Adipose tissue (tissue), 3 donors: ENCODE results near the gene SPDYE1. TPM values are rescaled to one million over a fixed set of nuclear protein-coding genes. Genes with fewer than 3 reads are reported as not detected.

Experiments used
- H3K27ac ChIP-seq: one replicate; pipeline ENCODE4 v1.5.1; 2013; ENCODE audit warnings: low read depth, low read length
- WGBS, 3 donors: extraction: QIAGEN DNeasy Blood & Tissue Kit; methylation state at CpG; one replicate each; pipeline ENCODE4 v1.1.7; 2013; 5-methylcytosine and 5-hydroxymethylcytosine counted together
- polyA plus RNA-seq, 3 donors: library from polyadenylated mRNA; stranded (reverse); fragments of 200-250 nt; gene quantifications; one replicate each; pipeline ENCODE4 v1.2.3, GENCODE V29; 2013
- donor health status: healthy with polysubstance abuse.
- donor health status: Bipolar disorder and iron deficiency.
- donor health status: healthy.

SPDYE1 gene
- polyA plus RNA-seq, 3 donors = 0.03 TPM; not detected in 2

GRCh38 chr7:44057181-44057848 is 59.6 kb downstream of the SPDYE1 start:
- 90 to 94% (median 93%) methylated on average over 11 of the region's 11 CpGs for WGBS, 3 donors

GRCh38 chr7:44057849-44058758 is 60.4 kb downstream of the SPDYE1 start:
- H3K27ac ChIP-seq = no peak overlapping the region
- 94% methylated on average over 29 to 30 of the region's 30 CpGs for WGBS, 3 donors

More at GRCh38 chr7:44057181-44057848, 59.6 kb downstream of the SPDYE1 start:
- H3K27ac ChIP-seq = no peak overlapping the region

GRCh38 chr7:44058759-44059218 is 61.1 kb downstream of the SPDYE1 start:
- 87 to 93% (median 91%) methylated on average over 7 of the region's 7 CpGs for WGBS, 3 donors
- H3K27ac ChIP-seq = no peak overlapping the region

GRCh38 chr7:44059219-44060090 is 61.8 kb downstream of the SPDYE1 start:
- WGBS, 3 donors = 87 to 94% (median 91%) methylated on average over 14 of the region's 14 CpGs
- no peak overlapping the region for H3K27ac ChIP-seq

Other genes with a start within 250 kb of the SPDYE1 start
- gene BLVRA, start 239.2 kb upstream of the SPDYE1 start, polyA plus RNA-seq = 10 to 100 TPM; 24.3 to 92.0 (median 74.7) TPM
- 100 to 1,000 TPM; 119 to 158 (median 129) TPM for gene MRPS24, start 128.4 kb upstream of the SPDYE1 start, polyA plus RNA-seq
- gene URGCP, start 91.3 kb upstream of the SPDYE1 start, polyA plus RNA-seq = 10 to 100 TPM in 2 of 3 donors, 1 to 10 TPM in 1; 10.0 to 21.6 (median 20.1) TPM
- 10 to 100 TPM; 10.3 to 21.4 (median 14.8) TPM for gene UBE2D4, start 71.5 kb upstream of the SPDYE1 start, polyA plus RNA-seq
- gene DBNL, start 46.8 kb downstream of the SPDYE1 start, polyA plus RNA-seq = 100 to 1,000 TPM in 2 of 3 donors, 10 to 100 TPM in 1; 39.4 to 111 (median 101) TPM
- gene PGAM2, start 67.7 kb downstream of the SPDYE1 start, polyA plus RNA-seq = 1 to 10 TPM; 1.3 to 5.4 (median 2.1) TPM
- gene POLM, start 84.6 kb downstream of the SPDYE1 start, polyA plus RNA-seq = 10 to 100 TPM in 2 of 3 donors, 1 to 10 TPM in 1; 8.8 to 13.9 (median 11.3) TPM
- 10 to 100 TPM; 10.2 to 71.6 (median 65.6) TPM for gene AEBP1, start 106.4 kb downstream of the SPDYE1 start, polyA plus RNA-seq
- gene POLD2, start 125.7 kb downstream of the SPDYE1 start, polyA plus RNA-seq = 100 to 1,000 TPM in 1 of 3 donors, 10 to 100 TPM in 2; 51.4 to 116 (median 96.0) TPM
- 10 to 100 TPM in 1 of 3 donors, under 1 TPM in 2; 0.15 to 57.8 (median 0.18) TPM for gene MYL7, start 143.4 kb downstream of the SPDYE1 start, polyA plus RNA-seq
- 1 to 10 TPM in 1 of 3 donors, under 1 TPM in 2; 0.56 to 1.4 (median 0.64) TPM for gene GCK, start 191.5 kb downstream of the SPDYE1 start, polyA plus RNA-seq
- gene YKT6, start 203.1 kb downstream of the SPDYE1 start, polyA plus RNA-seq = 10 to 100 TPM; 41.7 to 59.5 (median 43.5) TPM